GM23338 (cell line): ENCODE data around the gene L3MBTL4.

Source experiments
- CREB1 ChIP-seq: fragments of 250-450 bp; sonication (Bioruptor Pico); IDR thresholded peaks from 2 replicates; pipeline ENCODE4 v1.5.0; 2020; ENCODE audit warnings: low read depth, mild to moderate bottlenecking, moderate library complexity
- EZH2phosphoT487 ChIP-seq: fragments of 200-600 bp; sonication (generic); IDR thresholded peaks from one replicate; pipeline ENCODE4 v1.8.1; 2018; ENCODE audit warnings: antibody characterized with exemption; ENCODE audit not compliant: unreplicated experiment
- JUNB ChIP-seq: IDR thresholded peaks from one replicate; pipeline ENCODE4 v1.6.1; 2016; ENCODE audit warnings: antibody characterized with exemption; ENCODE audit not compliant: unreplicated experiment
- POLR2AphosphoS5 ChIP-seq: IDR thresholded peaks from 2 replicates; pipeline ENCODE4 v1.6.1; 2016; ENCODE audit warnings: antibody characterized with exemption, low read depth
- TF ChIP-seq, protein P1 (sequence below), 2 experiments: fragments of 200-600 bp in 1 of 2; sonication (generic) in 1 of 2; conservative IDR thresholded peaks; 2 replicates each; pipeline versions ENCODE4 v1.5.1 to v1.6.1; 2016 to 2017; ENCODE audit warnings: antibody characterized with exemption in 2 of 2, low read depth in 2 of 2, mild to moderate bottlenecking in 2 of 2, moderate library complexity in 1 of 2
- TF ChIP-seq, protein P2 (sequence below): IDR thresholded peaks from one replicate; pipeline ENCODE4 v1.6.1; 2018; ENCODE audit warnings: antibody characterized with exemption; ENCODE audit not compliant: unreplicated experiment

DNA sequence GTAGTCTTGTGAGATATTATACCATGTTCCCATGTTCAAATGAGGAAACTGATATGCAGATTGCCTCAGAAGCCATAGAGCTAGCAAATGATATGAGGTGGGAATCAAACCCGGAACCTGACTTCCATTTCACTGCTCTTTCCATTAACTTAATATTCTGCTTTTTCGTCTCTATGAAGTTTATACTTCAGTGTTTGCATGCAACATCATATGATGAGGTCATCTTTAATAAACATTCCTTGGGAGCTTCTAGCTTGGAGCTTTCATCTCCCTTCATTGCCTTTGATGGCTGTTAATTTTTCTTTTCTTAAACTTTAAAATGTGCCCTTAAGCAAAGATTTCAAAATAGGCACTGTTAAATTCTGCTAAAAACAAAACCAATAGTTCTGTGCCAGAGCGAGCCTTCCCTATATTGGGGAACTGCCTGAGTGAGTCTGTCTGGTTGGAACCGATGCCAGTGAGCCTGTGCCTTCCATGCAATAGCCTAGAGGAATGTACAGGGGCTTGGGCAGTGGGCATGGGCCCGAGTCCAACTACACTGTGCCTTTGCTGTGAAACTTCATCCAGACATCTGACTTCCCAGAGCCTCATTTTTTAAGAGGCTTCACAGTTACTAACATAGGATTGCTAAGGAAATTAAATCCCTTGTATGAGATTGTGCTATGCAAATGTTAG lies 428.3 kb downstream of the L3MBTL4 start:
- TF ChIP-seq, protein P1, sequence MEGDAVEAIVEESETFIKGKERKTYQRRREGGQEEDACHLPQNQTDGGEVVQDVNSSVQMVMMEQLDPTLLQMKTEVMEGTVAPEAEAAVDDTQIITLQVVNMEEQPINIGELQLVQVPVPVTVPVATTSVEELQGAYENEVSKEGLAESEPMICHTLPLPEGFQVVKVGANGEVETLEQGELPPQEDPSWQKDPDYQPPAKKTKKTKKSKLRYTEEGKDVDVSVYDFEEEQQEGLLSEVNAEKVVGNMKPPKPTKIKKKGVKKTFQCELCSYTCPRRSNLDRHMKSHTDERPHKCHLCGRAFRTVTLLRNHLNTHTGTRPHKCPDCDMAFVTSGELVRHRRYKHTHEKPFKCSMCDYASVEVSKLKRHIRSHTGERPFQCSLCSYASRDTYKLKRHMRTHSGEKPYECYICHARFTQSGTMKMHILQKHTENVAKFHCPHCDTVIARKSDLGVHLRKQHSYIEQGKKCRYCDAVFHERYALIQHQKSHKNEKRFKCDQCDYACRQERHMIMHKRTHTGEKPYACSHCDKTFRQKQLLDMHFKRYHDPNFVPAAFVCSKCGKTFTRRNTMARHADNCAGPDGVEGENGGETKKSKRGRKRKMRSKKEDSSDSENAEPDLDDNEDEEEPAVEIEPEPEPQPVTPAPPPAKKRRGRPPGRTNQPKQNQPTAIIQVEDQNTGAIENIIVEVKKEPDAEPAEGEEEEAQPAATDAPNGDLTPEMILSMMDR (conservative IDR thresholded peaks at IDR 0.05; ENCODE audit: low read depth in 2 of 2), result no peak
- TF ChIP-seq CREB1 (no peak), POLR2AphosphoS5 (no peak), JUNB (no peak), EZH2phosphoT487 (no peak)
- TF ChIP-seq, protein P2, sequence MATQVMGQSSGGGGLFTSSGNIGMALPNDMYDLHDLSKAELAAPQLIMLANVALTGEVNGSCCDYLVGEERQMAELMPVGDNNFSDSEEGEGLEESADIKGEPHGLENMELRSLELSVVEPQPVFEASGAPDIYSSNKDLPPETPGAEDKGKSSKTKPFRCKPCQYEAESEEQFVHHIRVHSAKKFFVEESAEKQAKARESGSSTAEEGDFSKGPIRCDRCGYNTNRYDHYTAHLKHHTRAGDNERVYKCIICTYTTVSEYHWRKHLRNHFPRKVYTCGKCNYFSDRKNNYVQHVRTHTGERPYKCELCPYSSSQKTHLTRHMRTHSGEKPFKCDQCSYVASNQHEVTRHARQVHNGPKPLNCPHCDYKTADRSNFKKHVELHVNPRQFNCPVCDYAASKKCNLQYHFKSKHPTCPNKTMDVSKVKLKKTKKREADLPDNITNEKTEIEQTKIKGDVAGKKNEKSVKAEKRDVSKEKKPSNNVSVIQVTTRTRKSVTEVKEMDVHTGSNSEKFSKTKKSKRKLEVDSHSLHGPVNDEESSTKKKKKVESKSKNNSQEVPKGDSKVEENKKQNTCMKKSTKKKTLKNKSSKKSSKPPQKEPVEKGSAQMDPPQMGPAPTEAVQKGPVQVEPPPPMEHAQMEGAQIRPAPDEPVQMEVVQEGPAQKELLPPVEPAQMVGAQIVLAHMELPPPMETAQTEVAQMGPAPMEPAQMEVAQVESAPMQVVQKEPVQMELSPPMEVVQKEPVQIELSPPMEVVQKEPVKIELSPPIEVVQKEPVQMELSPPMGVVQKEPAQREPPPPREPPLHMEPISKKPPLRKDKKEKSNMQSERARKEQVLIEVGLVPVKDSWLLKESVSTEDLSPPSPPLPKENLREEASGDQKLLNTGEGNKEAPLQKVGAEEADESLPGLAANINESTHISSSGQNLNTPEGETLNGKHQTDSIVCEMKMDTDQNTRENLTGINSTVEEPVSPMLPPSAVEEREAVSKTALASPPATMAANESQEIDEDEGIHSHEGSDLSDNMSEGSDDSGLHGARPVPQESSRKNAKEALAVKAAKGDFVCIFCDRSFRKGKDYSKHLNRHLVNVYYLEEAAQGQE, result no peak
